MCF 10A (cell line): ENCODE measurements around the gene ULK2. TPM values are rescaled to one million over a fixed set of nuclear protein-coding genes. Genes with fewer than 3 reads are reported as not detected.

Experiments
- BruUV-seq: library from RNA; stranded (reverse); fragments of 400-500 nt; replicated peaks from 2 replicates; lab custom pipeline; 2021; lab: Mats Ljungman, UMichigan
- CTCF ChIA-PET: fragments of 300-600 bp; sonication (Branson Sonifier 250); formaldehyde crosslinking; extraction: SDS; loops from one replicate; lab custom pipeline; 2021; ENCODE audit warnings: antibody characterized with exemption, inconsistent platforms; lab: Yijun Ruan, JAX
- POLR2A ChIA-PET: fragments of 300-600, 350-650 bp; sonication (Branson Sonifier 250); formaldehyde crosslinking; extraction: SDS; loops from one replicate; lab custom pipeline; 2020; ENCODE audit warnings: antibody characterized with exemption, inconsistent platforms; lab: Yijun Ruan, JAX
- DNase-seq: peaks from one replicate; pipeline ENCODE4 v3.0.0-alpha.2; 2018; ENCODE audit not compliant: unreplicated experiment
- H3K27ac Mint-ChIP-seq: one replicate; pipeline ENCODE4 v1.8.0; 2022; ENCODE audit warnings: mild to moderate bottlenecking, low read depth, mixed read lengths; ENCODE audit not compliant: unreplicated experiment
- H3K27me3 Mint-ChIP-seq: one replicate; pipeline ENCODE4 v1.8.0; 2022; ENCODE audit warnings: mixed read lengths; ENCODE audit not compliant: insufficient read depth, unreplicated experiment
- H3K36me3 Mint-ChIP-seq: one replicate; pipeline ENCODE4 v1.8.0; 2022; ENCODE audit warnings: mild to moderate bottlenecking, moderate library complexity, mixed read lengths; ENCODE audit not compliant: insufficient read depth, unreplicated experiment
- H3K4me1 Mint-ChIP-seq: one replicate; pipeline ENCODE4 v1.8.0; 2022; ENCODE audit warnings: mixed read lengths; ENCODE audit not compliant: insufficient read depth, unreplicated experiment
- H3K4me3 Mint-ChIP-seq: one replicate; pipeline ENCODE4 v1.8.0; 2022; ENCODE audit warnings: mild to moderate bottlenecking, moderate library complexity, mixed read lengths; ENCODE audit not compliant: unreplicated experiment
- H3K9me3 Mint-ChIP-seq: one replicate; pipeline ENCODE4 v1.8.0; 2022; ENCODE audit warnings: mixed read lengths; ENCODE audit not compliant: unreplicated experiment
- CTCF ChIP-seq: fragments of 200-600 bp; IDR thresholded peaks from one replicate; pipeline ENCODE4 v1.8.0; 2022; ENCODE audit warnings: antibody characterized with exemption, mild to moderate bottlenecking; ENCODE audit not compliant: unreplicated experiment
- intact Hi-C: fragments of 100-400 bp; cut with micrococcal nuclease; formaldehyde crosslinking; loops from 2 replicates; pipeline ENCODE4 v1.14.1; 2022
- total RNA-seq: library from RNA; stranded (reverse); gene quantifications from 2 replicates; pipeline ENCODE4 v1.2.3, GENCODE V29; 2022

ULK2 gene
- total RNA-seq, 1 experiment from 2014 or later = 7.9 TPM

GRCh38 chr17:19750835-19751234, 116.9 kb downstream of the ULK2 start:
- Mint-ChIP-seq H3K36me3 (peaks cover 5% of the 10 kb centered on the region), H3K4me3 (peak overlapping the region; percentile 32), H3K27me3 (no peaks in the 10 kb centered on the region), H3K9me3 (no peaks in the 10 kb centered on the region), H3K27ac (peak overlapping the region; percentile 79), H3K4me1 (peaks cover 71% of the 10 kb centered on the region)
- POLR2A ChIA-PET = interaction anchor here (1.6 to 13.0 kb wide), 6 partner anchors 9 to 102 kb away, joined by 3 to 311 read pairs (median 95); partner anchors contain the start of genes ALDH3A2 and SLC47A2
- TF ChIP-seq CTCF = no peak
- BruUV-seq = no TSS peak
- CTCF ChIA-PET = interaction anchor here (0.5 to 4.3 kb wide), 5 partner anchors 12 to 154 kb away, joined by 3 to 46 read pairs (median 8); partner anchors contain the start of gene ALDH3A2
- intact Hi-C loops = loop anchor here (5.0 kb wide), 1 partner anchor 374 kb away; the partner anchor contains the start of gene MAPK7
- peak; percentile 31 for DNase-seq

GRCh38 chr17:19750020-19750572, 117.6 kb downstream of the ULK2 start:
- peaks cover 78% of the 10 kb centered on the region for H3K4me1 Mint-ChIP-seq
- H3K27ac Mint-ChIP-seq = peak overlapping the region; percentile 79
- POLR2A ChIA-PET = interaction anchor here (0.6 to 13.0 kb wide), 5 partner anchors 22 to 102 kb away, joined by 3 to 311 read pairs (median 39); partner anchors contain the start of genes ALDH3A2 and SLC47A2
- no peak for DNase-seq
- TF ChIP-seq CTCF = no peak
- H3K36me3 Mint-ChIP-seq = peaks cover 7% of the 10 kb centered on the region
- BruUV-seq = no TSS peak
- no peaks in the 10 kb centered on the region for H3K27me3 Mint-ChIP-seq
- no peaks in the 10 kb centered on the region for H3K9me3 Mint-ChIP-seq
- CTCF ChIA-PET = interaction anchor here (0.6 to 4.3 kb wide), 3 partner anchors 21 to 261 kb away, joined by 3 to 46 read pairs (median 4); no protein-coding TSS in a partner anchor
- intact Hi-C loops = loop anchor here (5.0 kb wide), 1 partner anchor 373 kb away; the partner anchor contains the start of gene MAPK7
- H3K4me3 Mint-ChIP-seq = no peak overlapping the region

GRCh38 chr17:19748807-19749193, 118.9 kb downstream of the ULK2 start:
- ChIA-PET POLR2A (interaction anchor here (0.6 to 13.0 kb wide), 10 partner anchors 17 to 215 kb away, joined by 3 to 311 read pairs (median 5); partner anchors contain the start of genes ALDH3A2 and SLC47A2), CTCF (interaction anchor here (0.6 to 1.7 kb wide), 5 partner anchors 17 to 42 kb away, joined by 3 to 4 read pairs (median 3); no protein-coding TSS in a partner anchor)
- Mint-ChIP-seq H3K4me3 (peak overlapping the region; percentile 61), H3K9me3 (no peaks in the 10 kb centered on the region), H3K27me3 (no peaks in the 10 kb centered on the region), H3K27ac (peak overlapping the region; percentile 82), H3K36me3 (peaks cover 7% of the 10 kb centered on the region), H3K4me1 (peaks cover 76% of the 10 kb centered on the region)
- BruUV-seq = no TSS peak
- TF ChIP-seq CTCF = no peak
- no peak for DNase-seq
- intact Hi-C loops = no loop called here
